G401 (cell line): Measurements from ENCODE around the gene HCCS. TPM values are rescaled to one million over a fixed set of nuclear protein-coding genes. Genes with fewer than 3 reads are reported as not detected.

Source experiments
- DNase-seq: peaks from one replicate; pipeline ENCODE4 v3.0.0-alpha.2; 2015; ENCODE audit warnings: low spot score
- in situ Hi-C: cut with HindIII; loops from 2 replicates; pipeline ENCODE4 v1.10.0; 2016; ENCODE audit warnings: low sequenced_read_pairs, mixed read lengths
- total RNA-seq: library from RNA; depleted of rRNA; stranded (reverse); fragments of >200 nt; shearing (Covaris generic); gene quantifications from 2 replicates; pipeline ENCODE4 v1.2.3, GENCODE V29; 2014; rRNA removed

Gene HCCS
- total RNA-seq: 40.6 and 42.8 TPM in 2 replicates

GRCh38 chrX:11111037-11111851 lies at the start of gene HCCS:
HCCS (plus strand) TSS chrX:11111332; CDS start chrX:11112061, 729 bp downstream.
- peak; percentile 88 for DNase-seq
- in situ Hi-C loops: no loop called here

- no peak for DNase-seq
- in situ Hi-C loops: no loop called here
Measured at GRCh38 chrX:11064276-11064675, 46.9 kb upstream of the HCCS start.

DNA sequence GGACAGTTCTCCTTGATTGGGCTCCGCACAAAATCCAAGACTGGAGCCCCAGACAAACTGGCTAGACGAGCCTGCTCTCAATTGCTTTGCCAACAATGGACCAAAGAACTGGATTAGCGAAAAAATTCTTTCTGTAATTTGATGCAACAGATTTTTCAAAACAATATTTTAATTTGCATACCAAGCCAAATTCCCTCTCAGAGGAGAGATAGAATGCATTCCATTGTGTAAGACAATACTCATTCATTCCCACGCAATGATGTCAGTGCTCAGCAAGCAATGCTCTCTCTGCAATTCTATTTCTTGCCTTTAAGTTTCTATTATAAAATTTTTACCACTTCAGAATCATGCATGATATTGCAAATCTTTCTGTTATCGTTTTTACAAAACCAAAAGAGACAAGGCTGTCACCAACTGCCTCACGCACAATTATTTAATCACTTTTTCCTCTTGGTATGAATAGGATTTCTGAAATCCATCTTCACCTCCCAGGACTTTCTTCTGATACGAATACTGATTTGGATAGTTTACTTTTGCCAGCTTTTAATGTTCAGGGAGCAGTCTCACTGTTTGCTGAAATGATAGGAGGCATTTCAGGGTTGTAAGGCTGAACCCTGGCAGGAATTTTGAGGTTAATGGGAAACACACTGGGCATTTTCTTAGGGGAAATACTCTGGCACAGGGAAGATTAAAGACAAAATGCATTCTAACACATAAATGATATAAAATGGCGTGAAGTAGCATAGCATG lies 46.1 kb upstream of the HCCS start:
- no peak for DNase-seq
- in situ Hi-C loops: no loop called here

- in situ Hi-C loops: no loop called here
- DNase-seq: no peak
Measured at GRCh38 chrX:11066812-11067211, 44.3 kb upstream of the HCCS start.

DNA sequence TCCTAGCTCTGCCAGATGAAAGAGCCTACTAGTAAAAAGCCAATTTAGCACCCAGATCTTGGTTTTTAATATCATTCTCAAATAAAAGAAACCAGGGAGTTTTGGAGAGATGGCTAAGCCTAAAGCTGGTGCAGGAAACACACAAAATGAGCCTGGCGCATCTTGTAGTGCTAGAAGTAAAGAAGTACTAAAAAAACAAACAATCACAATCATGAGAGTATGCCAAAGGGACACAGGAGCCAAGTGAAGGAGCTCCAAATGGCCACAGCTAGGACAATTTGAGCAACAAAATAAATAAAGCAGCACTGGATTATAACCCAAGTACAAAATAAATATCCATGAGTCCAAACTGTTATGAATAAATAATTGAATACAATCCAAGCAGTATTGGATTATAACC lies 37.8 kb upstream of the HCCS start:
- no peak for DNase-seq
- in situ Hi-C loops: no loop called here

DNA sequence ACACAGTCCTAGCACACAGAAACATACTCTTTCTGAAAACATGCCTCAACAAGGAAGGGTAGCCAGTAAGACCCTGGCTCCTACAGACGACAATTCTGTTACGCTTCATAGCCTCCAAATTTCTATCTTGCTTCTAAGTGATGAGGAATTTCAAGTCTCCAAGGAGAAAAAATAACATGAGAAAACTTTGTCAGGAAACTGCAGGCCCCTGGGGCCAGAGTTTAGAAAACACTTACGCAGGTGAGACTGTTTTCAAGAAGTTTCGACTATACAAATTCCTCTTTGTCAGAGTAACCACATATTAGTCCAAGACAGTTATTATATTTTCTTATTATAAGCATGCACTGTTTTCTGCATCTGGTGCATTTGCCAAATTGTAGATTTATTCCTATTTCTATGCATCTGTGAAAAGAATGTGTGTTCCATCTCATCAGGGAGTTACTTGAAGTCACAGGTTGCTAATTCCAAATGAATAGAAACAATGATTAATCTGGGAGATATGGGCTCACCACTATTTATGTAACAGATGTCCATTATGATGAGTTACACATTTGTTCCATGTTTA lies 30.3 kb upstream of the HCCS start:
- in situ Hi-C loops: no loop called here
- no peak for DNase-seq

DNA sequence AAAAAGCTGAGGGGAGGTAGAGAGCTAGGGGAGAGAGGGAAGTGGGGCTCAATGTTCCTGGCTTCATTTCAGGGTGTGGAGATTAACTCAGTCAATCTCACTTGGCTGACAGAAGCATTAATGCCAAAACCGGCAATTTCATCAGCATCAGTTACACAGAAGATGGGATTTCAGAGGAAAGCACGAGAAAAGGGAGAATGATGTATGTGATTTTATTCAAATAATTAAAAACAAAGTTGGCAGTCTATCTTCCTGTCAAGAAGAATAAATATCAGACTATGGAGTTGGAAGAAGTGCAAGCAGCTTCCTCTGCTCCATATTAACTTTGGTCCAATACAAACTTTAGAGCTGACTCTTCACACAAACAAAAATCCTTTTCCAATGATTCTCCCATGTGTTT lies 29.6 kb upstream of the HCCS start:
- no peak for DNase-seq
- in situ Hi-C loops: no loop called here

DNA sequence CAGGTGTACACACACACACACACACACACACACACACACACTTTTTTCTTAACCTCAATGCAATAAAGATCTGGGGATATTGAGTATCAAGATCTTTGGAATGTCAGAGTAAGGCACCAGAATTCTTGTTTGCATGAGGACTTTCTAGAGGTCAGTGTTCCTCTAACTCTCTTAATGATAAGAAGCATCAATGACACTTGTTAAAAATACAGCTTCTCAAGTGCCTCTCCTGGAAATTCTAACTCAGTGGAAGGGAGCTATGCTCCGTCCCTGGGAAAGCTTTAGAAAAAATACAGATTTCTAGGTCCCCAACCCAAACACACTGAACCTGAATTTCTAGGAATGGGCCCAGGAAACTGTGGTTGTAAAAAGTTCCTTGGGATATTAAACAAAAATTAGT lies 25.8 kb upstream of the HCCS start:
- DNase-seq: no peak
- in situ Hi-C loops: no loop called here

- in situ Hi-C loops: no loop called here
- DNase-seq: no peak
Measured at GRCh38 chrX:11089802-11090201, 21.3 kb upstream of the HCCS start.

DNA sequence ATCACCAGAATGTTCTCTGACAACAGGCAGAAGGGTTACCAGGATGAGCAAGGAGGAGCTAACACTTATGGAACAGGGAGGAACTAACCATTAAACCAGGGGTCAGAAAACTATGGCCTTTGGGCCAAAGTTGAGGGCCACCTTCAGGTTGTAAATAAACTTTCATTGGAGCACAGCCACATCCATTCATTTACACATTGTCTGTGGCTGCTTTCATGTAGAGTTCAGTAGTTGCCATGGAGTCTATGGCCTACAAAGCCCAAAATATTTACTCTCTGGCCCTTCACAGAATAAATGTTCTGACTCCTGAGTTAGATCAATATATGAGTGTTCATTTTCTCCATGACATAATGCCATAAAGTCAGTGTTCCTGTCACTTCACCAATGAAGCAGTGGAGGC lies 13.2 kb upstream of the HCCS start:
- in situ Hi-C loops: no loop called here
- no peak for DNase-seq

DNA sequence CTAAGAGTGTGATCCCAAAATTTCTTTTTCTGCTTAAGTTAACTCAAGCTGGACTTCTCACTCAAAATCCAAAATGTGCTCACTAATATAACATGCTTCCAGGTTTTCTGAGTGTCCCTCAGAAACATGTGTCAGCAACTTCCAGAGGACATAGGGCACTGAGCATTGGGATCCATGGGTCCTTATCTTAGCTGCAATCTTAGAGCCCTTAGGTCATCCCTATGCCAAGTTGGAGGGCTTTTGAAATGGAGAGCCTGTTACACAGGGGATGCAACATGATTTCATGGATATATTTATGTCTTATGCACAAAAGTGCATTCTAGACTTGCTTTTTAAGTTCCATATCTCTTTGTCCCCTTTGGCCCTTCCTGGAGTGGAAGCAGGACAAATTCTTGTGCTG lies 11.7 kb upstream of the HCCS start:
- no peak for DNase-seq
- in situ Hi-C loops: no loop called here

DNA sequence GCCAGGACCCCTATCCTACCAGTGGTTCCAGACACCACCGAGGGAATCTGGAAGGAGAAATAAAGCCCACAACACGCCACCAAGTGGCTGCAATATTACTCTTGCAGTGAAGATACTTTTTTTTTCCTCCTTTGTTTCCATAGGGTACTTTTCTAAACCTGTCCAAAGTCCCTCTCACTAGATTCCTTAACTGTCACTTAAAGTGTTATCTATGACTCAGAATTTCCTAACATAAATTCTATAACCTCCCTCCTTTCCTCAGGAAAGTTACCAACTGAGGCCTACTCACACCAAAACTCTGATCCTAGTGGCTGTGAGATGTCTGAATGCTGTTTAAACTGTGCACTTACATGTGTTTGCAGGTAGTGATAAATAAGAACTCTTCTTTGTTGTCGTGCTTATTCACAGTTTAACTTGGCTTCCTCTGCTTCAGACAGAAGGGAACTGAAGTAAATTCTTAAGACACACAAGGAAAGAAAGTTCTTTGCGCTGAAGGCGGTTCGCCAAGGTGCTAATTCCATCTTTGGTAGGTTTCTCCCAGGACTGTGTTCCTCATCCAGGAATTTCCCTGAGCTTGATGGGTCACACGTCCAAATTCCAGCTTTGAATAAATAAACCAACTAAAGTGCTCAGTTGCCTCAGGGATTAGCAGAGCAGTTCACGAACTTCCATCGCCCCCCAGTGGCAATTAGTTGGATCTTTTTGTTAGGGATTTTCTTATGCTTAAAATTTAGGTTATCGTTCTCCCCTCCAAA lies 10.7 kb upstream of the HCCS start:
- in situ Hi-C loops: no loop called here
- DNase-seq: peak; percentile 10

DNA sequence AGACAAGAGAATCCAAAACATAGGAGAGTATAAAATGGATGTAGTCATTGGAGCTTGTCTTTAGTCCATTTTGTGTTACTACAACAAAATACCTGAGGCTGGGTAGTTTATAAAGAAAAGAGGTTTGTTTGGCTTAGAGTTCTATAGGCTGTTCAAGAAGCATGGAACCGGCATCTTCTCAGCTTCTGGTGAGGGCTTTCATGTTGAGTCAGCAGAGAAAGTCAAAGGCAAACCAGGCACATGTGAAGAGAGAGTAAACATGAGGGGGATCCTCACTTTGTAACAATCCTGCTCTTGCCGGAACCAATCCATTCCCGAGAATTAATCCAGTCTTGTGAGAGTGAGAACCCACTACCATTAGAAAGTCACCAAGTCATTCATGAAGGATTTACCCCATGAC lies 8.1 kb upstream of the HCCS start:
- in situ Hi-C loops: no loop called here
- no peak for DNase-seq

- in situ Hi-C loops: no loop called here
- no peak for DNase-seq
Measured at GRCh38 chrX:11103751-11104150, 7.4 kb upstream of the HCCS start.

GRCh38 chrX:11105080-11105479 lies 6.1 kb upstream of the HCCS start:
- in situ Hi-C loops: no loop called here
- DNase-seq: no peak

GRCh38 chrX:11108253-11108941 lies 2.7 kb upstream of the HCCS start:
- DNase-seq: no peak
- in situ Hi-C loops: no loop called here

- in situ Hi-C loops: no loop called here
- no peak for DNase-seq
Measured at GRCh38 chrX:11109968-11110367, 1.2 kb upstream of the HCCS start.

DNA sequence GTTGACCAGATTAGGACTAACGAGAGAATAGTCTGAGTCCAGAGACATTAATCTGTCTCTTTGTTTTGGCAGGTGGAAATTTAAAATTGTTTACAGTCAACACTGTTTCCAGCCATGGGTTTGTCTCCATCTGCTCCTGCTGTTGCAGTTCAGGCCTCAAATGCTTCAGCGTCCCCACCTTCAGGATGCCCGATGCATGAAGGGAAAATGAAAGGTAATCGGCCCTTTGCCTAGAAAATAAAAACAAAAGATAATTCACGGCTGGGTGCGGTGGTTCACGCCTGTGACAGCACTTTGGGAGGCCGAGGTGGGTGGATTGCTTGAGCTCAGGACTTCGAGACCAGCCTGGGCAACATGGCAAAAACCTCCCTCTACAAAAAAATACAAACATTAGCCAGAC lies 815 bp downstream of the HCCS start:
- DNase-seq: no peak
- in situ Hi-C loops: no loop called here

GRCh38 chrX:11113731-11114130 lies 2.6 kb downstream of the HCCS start:
- DNase-seq: no peak
- in situ Hi-C loops: no loop called here
